HEK293 (cell line): Measurements from ENCODE around the gene SLC19A1.
A peak's percentile ranks its signal among the peaks of the same experiment; 100 is the strongest.

Source experiments
- CTCF ChIA-PET: fragments of 350-600 bp; formaldehyde crosslinking; extraction: SDS; loops from one replicate; lab custom pipeline; 2021; ENCODE audit warnings: antibody characterized with exemption; lab: Yijun Ruan, JAX
- POLR2A ChIA-PET: fragments of 300-600 bp; formaldehyde crosslinking; extraction: SDS; loops from one replicate; lab custom pipeline; 2020; ENCODE audit warnings: antibody characterized with exemption, inconsistent platforms; lab: Yijun Ruan, JAX
- H3K27ac ChIP-seq: fragments of 200-500 bp; sonication (Bioruptor generic); 2 replicates; pipeline ENCODE4 v1.5.1; 2014; ENCODE audit warnings: low read depth, low read length, control low read depth, inconsistent platforms; ENCODE audit errors: extremely low read depth
- H3K36me3 ChIP-seq, 2 experiments: fragments of 200-500 bp in 1 of 2; sonication (Bioruptor generic) in 1 of 2; 1 replicate in 1 of 2; 2 replicates in 1 of 2; pipeline ENCODE4 v1.5.1; 2014 to 2017; ENCODE audit warnings: inconsistent platforms in 2 of 2, low read length in 2 of 2; ENCODE audit not compliant: control insufficient read depth in 2 of 2, insufficient read depth in 1 of 2
- H3K4me1 ChIP-seq: fragments of 200-500 bp; sonication (Bioruptor generic); 2 replicates; pipeline ENCODE4 v1.5.1; 2014; ENCODE audit warnings: mild to moderate bottlenecking, low read length, inconsistent platforms; ENCODE audit not compliant: control insufficient read depth, insufficient read depth
- H3K4me3 ChIP-seq: 2 replicates; pipeline ENCODE4 v1.5.1; 2011; ENCODE audit warnings: low read depth, mild to moderate bottlenecking, control low read depth, low read length, moderate library complexity
- H3K9me3 ChIP-seq: fragments of 200-500 bp; sonication (Bioruptor generic); 2 replicates; pipeline ENCODE4 v1.5.1; 2014; ENCODE audit warnings: low read depth, low read length, inconsistent platforms; ENCODE audit not compliant: control insufficient read depth, insufficient read depth
- EGR2 ChIP-seq: fragments of 450-650 bp; formaldehyde crosslinking; IDR thresholded peaks from 2 replicates; pipeline ENCODE4 v1.5.1; 2016; ENCODE audit warnings: low read depth, missing biosample characterization, missing genetic modification characterization
- KLF1 ChIP-seq: fragments of 450-650 bp; formaldehyde crosslinking; IDR thresholded peaks from 2 replicates; pipeline ENCODE4 v1.5.1; 2016; ENCODE audit warnings: missing biosample characterization, missing genetic modification characterization
- MYNN ChIP-seq: fragments of 450-650 bp; formaldehyde crosslinking; IDR thresholded peaks from 2 replicates; pipeline ENCODE4 v1.5.1; 2016; ENCODE audit warnings: missing biosample characterization, missing genetic modification characterization, borderline replicate concordance
- MZF1 ChIP-seq: fragments of 450-650 bp; formaldehyde crosslinking; IDR thresholded peaks from 2 replicates; pipeline ENCODE4 v1.5.1; 2017; ENCODE audit warnings: missing biosample characterization, missing genetic modification characterization, borderline replicate concordance
- OSR2 ChIP-seq: fragments of 450-650 bp; formaldehyde crosslinking; IDR thresholded peaks from 2 replicates; pipeline ENCODE4 v1.5.1; 2016; ENCODE audit warnings: missing biosample characterization, missing genetic modification characterization
- SP2 ChIP-seq: fragments of 450-650 bp; formaldehyde crosslinking; IDR thresholded peaks from 2 replicates; pipeline ENCODE4 v1.5.1; 2016; ENCODE audit warnings: missing biosample characterization, missing genetic modification characterization
- ZBTB1 ChIP-seq: fragments of 450-650 bp; formaldehyde crosslinking; IDR thresholded peaks from 2 replicates; pipeline ENCODE4 v1.5.1; 2016; ENCODE audit warnings: missing biosample characterization, missing genetic modification characterization
- ZBTB44 ChIP-seq: fragments of 450-650 bp; IDR thresholded peaks from 2 replicates; pipeline ENCODE4 v1.5.1; 2018; ENCODE audit warnings: missing biosample characterization, mild to moderate bottlenecking, missing genetic modification characterization
- ZNF10 ChIP-seq: fragments of 450-650 bp; formaldehyde crosslinking; IDR thresholded peaks from 2 replicates; pipeline ENCODE4 v1.5.1; 2017; ENCODE audit warnings: missing biosample characterization, missing genetic modification characterization
- ZNF214 ChIP-seq: fragments of 450-650 bp; formaldehyde crosslinking; IDR thresholded peaks from 2 replicates; pipeline ENCODE4 v1.5.1; 2017; ENCODE audit warnings: missing biosample characterization, mild to moderate bottlenecking, missing genetic modification characterization, borderline replicate concordance
- ZNF302 ChIP-seq: fragments of 450-650 bp; formaldehyde crosslinking; IDR thresholded peaks from 2 replicates; pipeline ENCODE4 v1.5.1; 2016; ENCODE audit warnings: missing biosample characterization, missing genetic modification characterization, low read depth
- ZNF37A ChIP-seq: fragments of 450-650 bp; IDR thresholded peaks from 2 replicates; pipeline ENCODE4 v1.5.1; 2018; ENCODE audit warnings: missing biosample characterization, missing genetic modification characterization
- ZNF449 ChIP-seq: fragments of 450-650 bp; formaldehyde crosslinking; IDR thresholded peaks from 2 replicates; pipeline ENCODE4 v1.5.1; 2017; ENCODE audit warnings: missing biosample characterization, mild to moderate bottlenecking, missing genetic modification characterization, moderate library complexity
- ZNF518A ChIP-seq: fragments of 450-650 bp; formaldehyde crosslinking; conservative IDR thresholded peaks from 2 replicates; pipeline ENCODE4 v1.5.1; 2016; ENCODE audit warnings: low read depth, missing biosample characterization, missing genetic modification characterization
- ZNF571 ChIP-seq: fragments of 450-650 bp; formaldehyde crosslinking; IDR thresholded peaks from 2 replicates; pipeline ENCODE4 v1.5.0; 2017; ENCODE audit warnings: missing biosample characterization, missing genetic modification characterization
- ZNF600 ChIP-seq: fragments of 450-650 bp; formaldehyde crosslinking; IDR thresholded peaks from 2 replicates; pipeline ENCODE4 v1.5.1; 2016; ENCODE audit warnings: missing biosample characterization, missing genetic modification characterization
- ZNF660 ChIP-seq: fragments of 450-650 bp; IDR thresholded peaks from 2 replicates; pipeline ENCODE4 v1.5.1; 2018; ENCODE audit warnings: missing biosample characterization, mild to moderate bottlenecking, missing genetic modification characterization
- ZNF701 ChIP-seq: fragments of 450-650 bp; formaldehyde crosslinking; IDR thresholded peaks from 2 replicates; pipeline ENCODE4 v1.5.1; 2016; ENCODE audit warnings: missing biosample characterization, missing genetic modification characterization
- ZNF792 ChIP-seq: fragments of 450-650 bp; formaldehyde crosslinking; IDR thresholded peaks from 2 replicates; pipeline ENCODE4 v1.5.1; 2016; ENCODE audit warnings: missing biosample characterization, missing genetic modification characterization
- ZSCAN16 ChIP-seq: fragments of 450-650 bp; formaldehyde crosslinking; IDR thresholded peaks from 2 replicates; pipeline ENCODE4 v1.5.1; 2016; ENCODE audit warnings: missing biosample characterization, missing genetic modification characterization

SLC19A1 gene

GRCh38 chr21:45482899-45483821 is 59.1 kb downstream of the SLC19A1 start:
- Histone ChIP-seq H3K27ac (no peak overlapping the region), H3K4me1 (no peaks in the 10 kb centered on the region), H3K9me3 (no peaks in the 10 kb centered on the region), H3K4me3 (no peak overlapping the region), H3K36me3 (peaks cover 0 to 56% of the 10 kb centered on the region in 2 experiments; a peak in 1 of 3 replicates)
- TF ChIP-seq ZNF10 (no peak), ZNF600 (tag by site-specific recombination) (no peak), MZF1 (tag by site-specific recombination) (no peak), ZNF571 (tag by site-specific recombination) (no peak), ZNF792 (tag by site-specific recombination) (no peak), ZNF302 (tag by site-specific recombination) (no peak), EGR2 (tag by site-specific recombination) (0 out of 2 replicates have a peak, but pooled peaks have one; percentile 37), ZBTB44 (no peak)
- POLR2A ChIA-PET: no interaction called here
- CTCF ChIA-PET: interaction anchor here (0.7 kb wide), 2 partner anchors 13 to 191 kb away, joined by 3 read pairs; no protein-coding TSS in a partner anchor

- ChIA-PET POLR2A (no interaction called here), CTCF (interaction anchor here (0.7 kb wide), 1 partner anchor 191 kb away, joined by 3 read pairs; no protein-coding TSS in a partner anchor)
- no peaks in the 10 kb centered on the region for H3K4me1 ChIP-seq
- H3K27ac ChIP-seq: no peak overlapping the region
- H3K36me3 ChIP-seq: peaks cover 0 to 56% of the 10 kb centered on the region in 2 experiments; a peak in 1 of 3 replicates
- H3K4me3 ChIP-seq: no peak overlapping the region
- H3K9me3 ChIP-seq: no peaks in the 10 kb centered on the region
- TF ChIP-seq ZNF571 (tag by site-specific recombination) (no peak), ZBTB44 (no peak), ZSCAN16 (no peak), ZNF37A (tag by site-specific recombination) (no peak), ZNF214 (tag by site-specific recombination) (no peak), ZNF660 (tag by site-specific recombination) (no peak), OSR2 (tag by site-specific recombination) (no peak), ZNF518A (tag by site-specific recombination) (no peak), ZNF701 (tag by site-specific recombination) (no peak), SP2 (tag by site-specific recombination) (no peak), KLF1 (tag by site-specific recombination) (no peak), ZNF449 (tag by site-specific recombination) (no peak), ZNF10 (no peak), ZBTB1 (tag by site-specific recombination) (no peak), MYNN (tag by site-specific recombination) (no peak)
These were observed 60.0 kb downstream of the SLC19A1 start for GRCh38 chr21:45481977-45482898.
